K562 (cell line): ENCODE measurements around the gene EXOC6. TPM values are rescaled to one million over a fixed set of nuclear protein-coding genes. Genes with fewer than 3 reads are reported as not detected.
A peak's percentile ranks its signal among the peaks of the same experiment; 100 is the strongest.

Experiments used
- ZKSCAN1 ChIP-seq: fragments of 150-350 bp; IDR thresholded peaks from 2 replicates; pipeline ENCODE4 v1.6.1; 2016; ENCODE audit warnings: low read depth, low read length
- polyA plus RNA-seq, 8 experiments: library from polyadenylated mRNA; depleted of rRNA in 4 of 8; stranded (reverse) in 5 of 8; unstranded in 3 of 8; fragments of >200 nt; fragmentation: Nextera tagmentation in 2 of 8; fragmentation: Illumina TruSeq in 1 of 8; extraction: Ambion mirVana in 2 of 8; extraction: Trizol in 1 of 8; gene quantifications; 2 replicates each; pipeline versions ENCODE4 v1.2.1 to v1.2.3, GENCODE V29; 2011 to 2014; ENCODE audit warnings: inconsistent platforms in 1 of 8, missing spikeins in 1 of 8
- total RNA-seq, 7 experiments: library from RNA; depleted of rRNA in 6 of 7; stranded (reverse); fragments of >200 nt in 6 of 7; fragmentation: Illumina TruSeq in 2 of 7; extraction: Trizol in 2 of 7; gene quantifications; 2 replicates each; pipeline versions ENCODE4 v1.2.1 to v1.2.3, GENCODE V29; 2011 to 2021; ENCODE audit warnings: low replicate concordance in 1 of 7
- TF ChIP-seq, protein P1 (sequence below): fragments of 450-650 bp; IDR thresholded peaks from 2 replicates; pipeline ENCODE4 v1.6.1; 2016; ENCODE audit warnings: mild to moderate bottlenecking, moderate library complexity
- TF ChIP-seq, protein P2 (sequence below), 2 experiments: fragments of 450-650 bp in 1 of 2; sonication (generic) in 1 of 2; formaldehyde crosslinking in 1 of 2; IDR thresholded peaks in 1 of 2; conservative IDR thresholded peaks in 1 of 2; 2 replicates each; pipeline versions ENCODE4 v1.6.1 to v1.8.1; 2016 to 2023; ENCODE audit warnings: mild to moderate bottlenecking in 2 of 2, moderate library complexity in 2 of 2, inconsistent platforms in 1 of 2, missing genetic modification reagents in 1 of 2
- TF ChIP-seq, protein P3 (sequence below): fragments of 450-650 bp; IDR thresholded peaks from 2 replicates; pipeline ENCODE4 v1.6.1; 2016; ENCODE audit warnings: low read depth

Gene EXOC6
- total and polyA plus RNA-seq, 9 of the 15 experiments (the other 6 are each of a cell fraction or from before 2014, with no cell fraction given), result 13.9 to 42.8 (median 24.9) TPM

DNA sequence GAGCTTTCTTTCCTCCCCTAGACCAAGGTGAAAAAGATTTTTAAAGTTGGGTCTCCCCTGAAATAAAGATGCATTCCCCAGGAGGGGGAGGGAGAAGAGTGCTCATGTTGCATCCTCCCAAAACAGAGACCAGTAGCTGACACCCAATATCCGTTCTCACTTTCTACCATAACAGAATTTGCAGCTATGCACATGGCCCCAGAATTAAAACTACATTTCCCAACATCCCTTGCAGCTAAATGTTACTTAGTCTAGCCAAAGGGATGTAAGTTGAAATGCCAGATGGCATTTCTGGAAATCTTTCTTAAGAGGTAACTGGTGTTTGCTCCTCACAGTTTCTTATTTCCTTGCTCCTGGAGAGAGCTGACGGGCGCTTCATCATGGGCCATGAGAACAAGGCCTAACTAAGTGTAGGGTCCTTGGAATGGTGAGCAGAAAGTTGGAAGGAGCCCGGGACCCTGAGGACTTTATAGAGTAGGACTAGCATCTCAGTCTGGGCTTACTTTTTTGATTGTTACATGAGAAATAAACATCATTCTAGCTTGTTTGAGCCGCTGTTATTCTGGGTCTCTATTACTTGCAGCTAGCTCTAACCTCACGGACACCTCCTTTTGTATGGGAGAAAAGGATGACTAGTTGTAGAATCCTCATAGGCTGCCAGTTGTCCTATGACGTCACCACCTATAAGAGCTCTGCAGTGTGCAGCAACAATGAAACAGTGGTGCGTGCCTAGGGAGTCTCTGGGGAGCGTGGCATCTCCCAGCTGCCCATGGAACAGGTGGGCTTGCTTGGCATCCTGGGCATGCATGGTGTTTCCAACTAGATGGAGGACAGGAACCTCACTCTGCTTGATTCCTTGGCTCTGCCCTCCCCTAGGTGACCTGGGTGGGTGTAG is 46.1 kb upstream of the EXOC6 start (continued):
- TF ChIP-seq, protein P1, sequence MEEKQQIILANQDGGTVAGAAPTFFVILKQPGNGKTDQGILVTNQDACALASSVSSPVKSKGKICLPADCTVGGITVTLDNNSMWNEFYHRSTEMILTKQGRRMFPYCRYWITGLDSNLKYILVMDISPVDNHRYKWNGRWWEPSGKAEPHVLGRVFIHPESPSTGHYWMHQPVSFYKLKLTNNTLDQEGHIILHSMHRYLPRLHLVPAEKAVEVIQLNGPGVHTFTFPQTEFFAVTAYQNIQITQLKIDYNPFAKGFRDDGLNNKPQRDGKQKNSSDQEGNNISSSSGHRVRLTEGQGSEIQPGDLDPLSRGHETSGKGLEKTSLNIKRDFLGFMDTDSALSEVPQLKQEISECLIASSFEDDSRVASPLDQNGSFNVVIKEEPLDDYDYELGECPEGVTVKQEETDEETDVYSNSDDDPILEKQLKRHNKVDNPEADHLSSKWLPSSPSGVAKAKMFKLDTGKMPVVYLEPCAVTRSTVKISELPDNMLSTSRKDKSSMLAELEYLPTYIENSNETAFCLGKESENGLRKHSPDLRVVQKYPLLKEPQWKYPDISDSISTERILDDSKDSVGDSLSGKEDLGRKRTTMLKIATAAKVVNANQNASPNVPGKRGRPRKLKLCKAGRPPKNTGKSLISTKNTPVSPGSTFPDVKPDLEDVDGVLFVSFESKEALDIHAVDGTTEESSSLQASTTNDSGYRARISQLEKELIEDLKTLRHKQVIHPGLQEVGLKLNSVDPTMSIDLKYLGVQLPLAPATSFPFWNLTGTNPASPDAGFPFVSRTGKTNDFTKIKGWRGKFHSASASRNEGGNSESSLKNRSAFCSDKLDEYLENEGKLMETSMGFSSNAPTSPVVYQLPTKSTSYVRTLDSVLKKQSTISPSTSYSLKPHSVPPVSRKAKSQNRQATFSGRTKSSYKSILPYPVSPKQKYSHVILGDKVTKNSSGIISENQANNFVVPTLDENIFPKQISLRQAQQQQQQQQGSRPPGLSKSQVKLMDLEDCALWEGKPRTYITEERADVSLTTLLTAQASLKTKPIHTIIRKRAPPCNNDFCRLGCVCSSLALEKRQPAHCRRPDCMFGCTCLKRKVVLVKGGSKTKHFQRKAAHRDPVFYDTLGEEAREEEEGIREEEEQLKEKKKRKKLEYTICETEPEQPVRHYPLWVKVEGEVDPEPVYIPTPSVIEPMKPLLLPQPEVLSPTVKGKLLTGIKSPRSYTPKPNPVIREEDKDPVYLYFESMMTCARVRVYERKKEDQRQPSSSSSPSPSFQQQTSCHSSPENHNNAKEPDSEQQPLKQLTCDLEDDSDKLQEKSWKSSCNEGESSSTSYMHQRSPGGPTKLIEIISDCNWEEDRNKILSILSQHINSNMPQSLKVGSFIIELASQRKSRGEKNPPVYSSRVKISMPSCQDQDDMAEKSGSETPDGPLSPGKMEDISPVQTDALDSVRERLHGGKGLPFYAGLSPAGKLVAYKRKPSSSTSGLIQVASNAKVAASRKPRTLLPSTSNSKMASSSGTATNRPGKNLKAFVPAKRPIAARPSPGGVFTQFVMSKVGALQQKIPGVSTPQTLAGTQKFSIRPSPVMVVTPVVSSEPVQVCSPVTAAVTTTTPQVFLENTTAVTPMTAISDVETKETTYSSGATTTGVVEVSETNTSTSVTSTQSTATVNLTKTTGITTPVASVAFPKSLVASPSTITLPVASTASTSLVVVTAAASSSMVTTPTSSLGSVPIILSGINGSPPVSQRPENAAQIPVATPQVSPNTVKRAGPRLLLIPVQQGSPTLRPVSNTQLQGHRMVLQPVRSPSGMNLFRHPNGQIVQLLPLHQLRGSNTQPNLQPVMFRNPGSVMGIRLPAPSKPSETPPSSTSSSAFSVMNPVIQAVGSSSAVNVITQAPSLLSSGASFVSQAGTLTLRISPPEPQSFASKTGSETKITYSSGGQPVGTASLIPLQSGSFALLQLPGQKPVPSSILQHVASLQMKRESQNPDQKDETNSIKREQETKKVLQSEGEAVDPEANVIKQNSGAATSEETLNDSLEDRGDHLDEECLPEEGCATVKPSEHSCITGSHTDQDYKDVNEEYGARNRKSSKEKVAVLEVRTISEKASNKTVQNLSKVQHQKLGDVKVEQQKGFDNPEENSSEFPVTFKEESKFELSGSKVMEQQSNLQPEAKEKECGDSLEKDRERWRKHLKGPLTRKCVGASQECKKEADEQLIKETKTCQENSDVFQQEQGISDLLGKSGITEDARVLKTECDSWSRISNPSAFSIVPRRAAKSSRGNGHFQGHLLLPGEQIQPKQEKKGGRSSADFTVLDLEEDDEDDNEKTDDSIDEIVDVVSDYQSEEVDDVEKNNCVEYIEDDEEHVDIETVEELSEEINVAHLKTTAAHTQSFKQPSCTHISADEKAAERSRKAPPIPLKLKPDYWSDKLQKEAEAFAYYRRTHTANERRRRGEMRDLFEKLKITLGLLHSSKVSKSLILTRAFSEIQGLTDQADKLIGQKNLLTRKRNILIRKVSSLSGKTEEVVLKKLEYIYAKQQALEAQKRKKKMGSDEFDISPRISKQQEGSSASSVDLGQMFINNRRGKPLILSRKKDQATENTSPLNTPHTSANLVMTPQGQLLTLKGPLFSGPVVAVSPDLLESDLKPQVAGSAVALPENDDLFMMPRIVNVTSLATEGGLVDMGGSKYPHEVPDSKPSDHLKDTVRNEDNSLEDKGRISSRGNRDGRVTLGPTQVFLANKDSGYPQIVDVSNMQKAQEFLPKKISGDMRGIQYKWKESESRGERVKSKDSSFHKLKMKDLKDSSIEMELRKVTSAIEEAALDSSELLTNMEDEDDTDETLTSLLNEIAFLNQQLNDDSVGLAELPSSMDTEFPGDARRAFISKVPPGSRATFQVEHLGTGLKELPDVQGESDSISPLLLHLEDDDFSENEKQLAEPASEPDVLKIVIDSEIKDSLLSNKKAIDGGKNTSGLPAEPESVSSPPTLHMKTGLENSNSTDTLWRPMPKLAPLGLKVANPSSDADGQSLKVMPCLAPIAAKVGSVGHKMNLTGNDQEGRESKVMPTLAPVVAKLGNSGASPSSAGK, result no peak
- no peak for TF ChIP-seq ZKSCAN1
- TF ChIP-seq, protein P2, sequence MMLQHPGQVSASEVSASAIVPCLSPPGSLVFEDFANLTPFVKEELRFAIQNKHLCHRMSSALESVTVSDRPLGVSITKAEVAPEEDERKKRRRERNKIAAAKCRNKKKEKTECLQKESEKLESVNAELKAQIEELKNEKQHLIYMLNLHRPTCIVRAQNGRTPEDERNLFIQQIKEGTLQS (IDR thresholded peaks at IDR 0.05), result peak; percentile 45; the same call in 1 of the 2 replicates
- TF ChIP-seq, protein P2 (CRISPR knock-in tag; conservative IDR thresholded peaks at IDR 0.05), result no peak
- TF ChIP-seq, protein P3, sequence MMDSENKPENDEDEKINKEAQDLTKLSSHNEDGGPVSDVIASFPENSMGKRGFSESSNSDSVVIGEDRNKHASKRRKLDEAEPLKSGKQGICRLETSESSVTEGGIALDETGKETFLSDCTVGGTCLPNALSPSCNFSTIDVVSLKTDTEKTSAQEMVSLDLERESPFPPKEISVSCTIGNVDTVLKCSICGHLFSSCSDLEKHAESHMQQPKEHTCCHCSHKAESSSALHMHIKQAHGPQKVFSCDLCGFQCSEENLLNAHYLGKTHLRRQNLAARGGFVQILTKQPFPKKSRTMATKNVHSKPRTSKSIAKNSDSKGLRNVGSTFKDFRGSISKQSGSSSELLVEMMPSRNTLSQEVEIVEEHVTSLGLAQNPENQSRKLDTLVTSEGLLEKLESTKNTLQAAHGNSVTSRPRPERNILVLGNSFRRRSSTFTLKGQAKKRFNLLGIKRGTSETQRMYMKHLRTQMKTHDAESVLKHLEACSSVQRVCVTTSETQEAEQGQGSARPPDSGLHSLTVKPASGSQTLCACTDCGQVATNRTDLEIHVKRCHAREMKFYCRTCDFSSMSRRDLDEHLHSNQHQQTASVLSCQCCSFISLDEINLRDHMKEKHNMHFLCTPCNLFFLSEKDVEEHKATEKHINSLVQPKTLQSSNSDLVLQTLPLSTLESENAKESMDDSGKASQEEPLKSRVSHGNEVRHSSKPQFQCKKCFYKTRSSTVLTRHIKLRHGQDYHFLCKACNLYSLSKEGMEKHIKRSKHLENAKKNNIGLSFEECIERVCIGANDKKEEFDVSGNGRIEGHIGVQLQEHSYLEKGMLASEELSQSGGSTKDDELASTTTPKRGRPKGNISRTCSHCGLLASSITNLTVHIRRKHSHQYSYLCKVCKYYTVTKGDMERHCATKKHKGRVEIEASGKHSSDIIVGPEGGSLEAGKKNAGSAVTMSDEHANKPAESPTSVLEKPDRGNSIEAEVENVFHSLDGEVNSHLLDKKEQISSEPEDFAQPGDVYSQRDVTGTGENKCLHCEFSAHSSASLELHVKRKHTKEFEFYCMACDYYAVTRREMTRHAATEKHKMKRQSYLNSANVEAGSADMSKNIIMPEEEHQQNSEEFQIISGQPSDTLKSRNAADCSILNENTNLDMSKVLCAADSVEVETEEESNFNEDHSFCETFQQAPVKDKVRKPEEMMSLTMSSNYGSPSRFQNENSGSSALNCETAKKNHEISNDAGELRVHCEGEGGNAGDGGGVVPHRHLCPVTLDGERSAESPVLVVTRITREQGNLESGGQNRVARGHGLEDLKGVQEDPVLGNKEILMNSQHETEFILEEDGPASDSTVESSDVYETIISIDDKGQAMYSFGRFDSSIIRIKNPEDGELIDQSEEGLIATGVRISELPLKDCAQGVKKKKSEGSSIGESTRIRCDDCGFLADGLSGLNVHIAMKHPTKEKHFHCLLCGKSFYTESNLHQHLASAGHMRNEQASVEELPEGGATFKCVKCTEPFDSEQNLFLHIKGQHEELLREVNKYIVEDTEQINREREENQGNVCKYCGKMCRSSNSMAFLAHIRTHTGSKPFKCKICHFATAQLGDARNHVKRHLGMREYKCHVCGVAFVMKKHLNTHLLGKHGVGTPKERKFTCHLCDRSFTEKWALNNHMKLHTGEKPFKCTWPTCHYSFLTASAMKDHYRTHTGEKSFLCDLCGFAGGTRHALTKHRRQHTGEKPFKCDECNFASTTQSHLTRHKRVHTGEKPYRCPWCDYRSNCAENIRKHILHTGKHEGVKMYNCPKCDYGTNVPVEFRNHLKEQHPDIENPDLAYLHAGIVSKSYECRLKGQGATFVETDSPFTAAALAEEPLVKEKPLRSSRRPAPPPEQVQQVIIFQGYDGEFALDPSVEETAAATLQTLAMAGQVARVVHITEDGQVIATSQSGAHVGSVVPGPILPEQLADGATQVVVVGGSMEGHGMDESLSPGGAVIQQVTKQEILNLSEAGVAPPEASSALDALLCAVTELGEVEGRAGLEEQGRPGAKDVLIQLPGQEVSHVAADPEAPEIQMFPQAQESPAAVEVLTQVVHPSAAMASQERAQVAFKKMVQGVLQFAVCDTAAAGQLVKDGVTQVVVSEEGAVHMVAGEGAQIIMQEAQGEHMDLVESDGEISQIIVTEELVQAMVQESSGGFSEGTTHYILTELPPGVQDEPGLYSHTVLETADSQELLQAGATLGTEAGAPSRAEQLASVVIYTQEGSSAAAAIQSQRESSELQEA, result no peak
